Stimulated activated CD4-positive, alpha-beta T cell treated with anti-CD3 and anti-CD28 coated beads, TNF-alpha, amount 100 ng/mL, for 4 hours (primary cell): Measurements from ENCODE around the gene BEAN1.
"Not testable (repeated sequence)": the region's sequence is repeated elsewhere in the genome, so short reads cannot be mapped to it uniquely, and the experiment has no call there.

Source experiments
- DNase-seq, 3 experiments: peaks; one replicate each; pipeline ENCODE4 v3.0.0-alpha.2; 2020; ENCODE audit warnings: low read depth in 3 of 3

Gene BEAN1

DNA sequence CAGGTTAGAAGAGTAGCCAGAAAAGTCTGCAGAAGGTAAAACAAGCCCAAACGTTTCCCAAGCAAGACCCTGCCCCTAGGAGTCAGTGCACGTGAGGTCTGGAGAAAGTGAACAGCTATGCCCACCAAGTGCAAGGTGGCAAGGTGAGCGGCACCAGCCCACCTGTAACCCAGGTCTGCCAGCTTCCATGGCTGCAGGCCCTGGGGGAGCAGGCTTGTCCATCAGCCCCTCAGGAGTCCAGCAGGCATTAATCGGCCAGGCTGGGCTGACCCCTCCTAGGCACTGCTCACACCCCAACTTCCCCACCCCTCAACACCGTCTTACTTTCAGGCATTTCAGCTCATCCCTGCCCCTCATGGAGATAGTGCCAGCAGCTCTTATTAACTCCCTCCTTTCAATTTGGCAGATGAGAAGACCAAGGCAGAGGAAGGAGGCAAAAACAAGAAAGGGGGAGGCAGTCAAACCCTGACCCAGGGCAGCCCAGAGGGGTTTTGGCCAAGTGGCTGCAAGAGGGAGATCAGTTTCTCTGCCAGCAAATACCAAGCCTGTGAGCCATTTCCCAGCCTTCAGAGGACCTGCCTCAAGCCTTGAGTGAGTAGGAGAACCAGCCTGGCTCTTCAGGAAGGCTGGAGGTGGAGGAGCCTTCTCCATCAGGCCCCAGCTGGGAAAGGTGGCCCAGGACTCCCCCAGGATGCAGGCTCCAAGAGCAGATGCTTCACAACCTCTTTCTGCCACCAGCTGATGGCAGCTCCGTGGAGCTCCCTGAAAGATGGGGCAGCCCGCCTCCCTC lies 14.7 kb downstream of the BEAN1 start:
- no peak for DNase-seq

DNA sequence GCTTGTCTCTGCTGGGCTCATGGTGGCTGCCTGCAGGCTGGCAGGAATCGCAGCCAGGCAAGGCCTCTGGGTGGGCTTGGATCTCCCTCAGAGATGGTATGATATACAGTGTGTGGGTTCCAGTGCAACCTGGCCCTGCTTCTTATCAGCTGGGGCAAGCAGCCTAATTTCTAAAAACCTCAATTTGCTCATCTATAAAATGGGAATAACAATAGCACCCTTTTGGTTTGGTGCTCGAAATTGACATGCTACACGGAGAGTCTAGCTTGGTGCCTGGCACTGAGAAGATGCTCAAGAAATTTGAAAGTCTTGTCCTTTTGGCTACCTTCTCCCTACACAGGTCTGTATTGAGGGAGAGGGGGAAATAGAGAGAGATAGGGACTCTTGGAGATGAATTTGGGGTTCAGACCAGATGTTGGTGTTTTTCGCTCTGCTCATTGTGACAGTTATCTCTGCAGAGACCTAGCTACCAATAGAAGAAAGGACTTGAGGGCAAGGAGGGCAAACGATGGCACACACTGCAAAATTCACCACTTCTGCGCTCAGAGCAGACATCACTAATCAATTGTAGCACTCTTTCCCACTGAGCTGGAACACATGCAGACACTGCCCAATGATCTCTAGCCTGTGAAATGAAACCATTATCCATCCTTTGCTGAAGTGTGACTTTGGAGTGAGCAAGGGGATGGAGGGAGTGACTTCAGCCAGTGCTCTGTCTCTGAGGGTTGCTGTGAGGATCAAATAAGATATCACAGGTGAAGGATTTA lies 15.6 kb downstream of the BEAN1 start:
- DNase-seq = no peak

DNA sequence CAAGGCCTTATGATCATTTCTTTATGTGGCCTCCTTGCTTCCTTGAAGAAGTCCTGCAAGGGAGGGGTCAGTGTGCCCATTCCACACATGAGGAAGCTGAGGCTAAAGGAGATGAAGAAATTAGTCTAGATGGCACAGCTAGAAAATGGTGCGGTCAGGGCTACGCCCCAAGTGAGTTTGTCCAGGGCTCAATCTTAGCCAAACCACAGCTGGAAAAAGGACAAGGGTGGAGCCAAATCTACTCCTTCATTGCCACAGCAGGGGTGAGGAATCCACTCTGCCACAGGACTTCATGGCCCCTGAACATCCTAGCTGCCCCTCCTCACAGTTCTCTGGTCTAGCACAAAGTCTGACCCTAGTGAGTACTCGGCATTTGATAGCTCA lies 16.2 kb downstream of the BEAN1 start:
- DNase-seq = no peak

DNA sequence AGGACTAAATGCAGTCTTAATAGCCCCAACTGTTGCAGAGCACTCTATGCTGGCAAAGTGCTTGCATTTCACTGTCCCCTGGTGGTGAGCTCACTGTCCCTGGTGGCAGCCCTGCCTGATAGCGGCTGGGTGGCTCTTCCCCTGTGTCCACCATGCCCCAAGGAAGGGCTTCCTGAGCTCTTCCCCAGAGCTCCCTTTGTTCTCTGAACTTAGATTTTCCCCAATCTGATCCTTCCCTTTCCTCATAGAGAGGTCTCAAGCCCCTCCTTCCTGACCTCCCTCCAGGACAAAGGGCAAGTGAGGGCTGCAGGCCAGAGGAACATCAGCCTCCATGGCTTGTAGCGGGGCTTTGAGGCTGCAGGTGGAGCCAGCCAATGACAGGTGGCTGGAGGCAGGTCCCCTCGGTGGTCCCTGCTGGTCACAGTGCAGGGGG lies 17.0 kb downstream of the BEAN1 start:
- no peak for DNase-seq

DNA sequence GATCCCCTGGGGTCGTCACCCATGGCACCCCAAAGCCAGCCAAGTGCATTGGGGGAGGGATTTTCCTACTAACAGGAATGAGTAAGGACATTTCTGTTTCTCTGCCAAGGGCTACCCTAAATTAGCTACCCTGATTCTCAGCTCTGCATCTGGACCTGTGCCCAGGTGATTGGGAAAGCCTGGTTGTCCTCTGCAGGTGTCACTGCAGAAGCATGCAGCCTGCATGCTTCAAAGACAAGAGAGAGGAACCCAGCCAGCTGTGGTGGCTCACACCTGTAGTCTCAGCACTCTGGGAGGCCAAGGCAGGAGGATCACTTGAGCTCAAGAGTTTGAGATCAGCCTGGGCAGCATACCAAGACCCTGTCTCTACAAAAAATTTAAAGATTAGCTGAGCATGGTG lies 19.6 kb downstream of the BEAN1 start:
- no peak for DNase-seq

DNA sequence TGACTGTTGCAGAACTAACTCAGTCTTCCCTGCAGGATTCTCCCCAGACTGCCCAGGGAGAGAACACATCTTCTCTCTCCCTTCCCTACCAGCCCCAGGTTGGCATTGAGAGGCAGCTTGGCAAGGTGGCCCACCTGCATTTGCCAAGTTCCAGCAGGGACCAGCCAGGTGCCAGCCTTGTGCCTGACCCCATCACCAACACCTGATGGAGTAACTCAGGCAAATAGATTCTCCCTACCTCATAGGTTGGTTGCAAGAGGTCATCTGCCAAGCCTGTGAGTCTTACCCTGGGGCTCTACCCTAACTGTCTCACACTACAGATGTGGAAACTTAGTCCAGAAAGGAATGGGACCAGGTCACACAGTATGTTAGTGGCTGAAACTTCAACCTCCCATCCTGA lies 20.4 kb downstream of the BEAN1 start:
- DNase-seq = no peak

DNA sequence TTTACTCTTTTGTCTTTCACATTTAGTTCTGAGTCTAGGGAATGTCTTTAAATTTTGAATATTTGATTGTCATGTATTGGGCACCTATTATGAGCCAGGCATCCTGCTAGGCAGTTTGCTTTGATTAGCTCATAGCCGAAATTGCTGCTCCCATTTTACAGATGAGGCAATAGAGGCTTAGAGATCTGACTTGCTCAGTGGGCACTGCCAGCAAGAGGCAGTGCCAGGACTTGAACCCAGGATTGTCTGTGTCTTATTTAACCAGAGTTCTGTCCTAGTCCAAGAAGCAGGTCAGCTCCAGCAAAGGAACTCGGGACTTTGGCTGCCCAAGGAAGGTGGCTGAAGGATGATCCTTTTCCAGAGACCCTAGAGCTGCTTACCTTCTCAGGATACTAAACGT lies 24.5 kb downstream of the BEAN1 start:
- DNase-seq = no peak

DNA sequence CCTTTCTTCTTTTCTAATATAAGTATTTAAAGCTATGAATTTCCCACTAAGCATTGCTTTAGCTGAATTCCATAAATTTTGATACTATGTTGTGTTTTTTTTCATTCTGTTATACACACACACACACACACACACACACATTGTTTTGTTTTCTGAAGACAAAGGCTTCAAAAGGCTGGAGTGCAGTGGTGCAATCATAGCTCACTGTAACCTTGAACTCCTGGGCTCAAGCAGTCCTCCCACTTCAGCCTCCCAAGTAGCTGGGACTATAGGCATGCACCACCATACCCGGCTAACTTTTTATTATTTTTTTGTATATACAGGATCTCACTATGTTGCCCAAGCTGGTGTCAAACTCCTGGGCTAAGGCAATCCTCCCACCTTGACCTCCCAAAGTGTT lies 26.1 kb downstream of the BEAN1 start:
- not testable (repeated sequence) for DNase-seq

DNA sequence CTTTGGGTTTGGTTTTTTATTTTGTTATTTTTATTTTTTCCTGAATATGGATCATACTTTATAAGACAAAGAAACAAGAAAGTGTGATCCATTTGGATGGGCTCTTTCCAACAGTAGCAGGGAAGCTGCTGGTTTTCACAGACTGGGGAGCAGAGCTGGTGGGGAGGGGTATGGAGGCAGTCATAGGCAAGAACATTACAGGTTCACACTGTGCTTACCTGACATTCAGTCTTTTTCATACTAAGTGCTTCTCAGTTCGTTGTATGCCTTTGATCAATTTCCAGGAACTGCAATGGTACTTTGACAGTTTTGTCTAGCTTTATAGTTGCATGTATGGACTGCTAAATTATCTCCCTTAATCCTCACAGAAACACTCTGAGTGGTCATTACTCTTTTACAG lies 27.7 kb downstream of the BEAN1 start:
- no peak for DNase-seq

DNA sequence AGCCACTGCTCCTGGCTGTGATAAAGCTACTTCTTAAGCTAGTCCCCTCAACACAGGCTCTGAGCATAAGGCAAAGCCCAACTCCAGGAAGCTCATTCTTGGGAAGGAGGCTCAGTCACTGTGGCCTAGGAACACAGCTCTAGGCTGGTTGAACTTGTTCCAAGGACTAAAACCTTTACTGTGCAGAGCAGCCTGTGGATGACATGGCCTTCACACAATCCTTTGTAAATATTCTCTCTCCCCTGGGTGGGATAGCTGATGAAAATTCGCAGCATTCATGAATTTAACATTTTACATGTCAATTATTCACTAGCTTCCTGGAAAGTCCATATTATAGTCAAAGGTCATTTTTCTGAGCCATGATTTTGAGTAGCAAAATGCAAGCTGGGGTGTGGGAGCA lies 28.9 kb downstream of the BEAN1 start:
- no peak for DNase-seq

DNA sequence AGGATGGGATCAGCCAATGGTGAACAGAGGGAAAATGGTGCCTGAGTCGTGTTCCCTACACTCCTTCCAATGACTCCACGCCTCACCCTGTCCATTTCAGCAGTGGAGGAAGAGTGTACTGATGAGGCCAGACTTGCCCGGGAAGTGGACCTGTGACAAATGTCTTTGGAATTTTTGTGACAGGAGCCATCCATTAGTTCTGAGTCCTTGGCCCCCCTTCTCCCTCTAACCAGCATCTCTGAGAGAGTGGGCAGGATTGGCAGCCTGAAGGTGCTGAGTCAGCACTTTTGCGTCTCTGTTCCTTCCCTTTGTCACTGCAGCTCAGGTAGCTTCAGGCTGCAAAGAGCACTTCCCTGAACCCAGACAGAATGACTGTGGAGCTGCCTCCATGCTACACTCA lies 30.8 kb downstream of the BEAN1 start:
- no peak for DNase-seq

DNA sequence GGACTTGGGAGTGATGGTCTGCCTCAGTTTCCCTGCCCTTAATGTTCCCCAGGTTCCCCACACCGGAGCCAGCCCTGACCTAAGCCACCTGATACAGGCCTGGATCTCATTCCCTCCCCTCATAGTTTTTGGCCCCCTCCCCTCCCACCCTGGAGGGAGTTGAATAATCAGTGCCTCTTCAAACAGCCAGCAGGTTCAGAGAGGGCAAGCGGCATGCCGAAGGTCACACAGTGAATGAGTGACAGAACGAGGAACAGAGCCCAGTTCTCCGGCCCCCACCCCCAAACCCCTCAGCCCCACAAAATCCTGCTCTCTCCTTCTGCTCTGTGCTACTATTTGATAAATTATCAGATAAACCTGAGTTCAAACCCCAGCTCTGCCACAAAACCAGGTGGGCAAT lies 31.2 kb downstream of the BEAN1 start:
- DNase-seq = no peak

DNA sequence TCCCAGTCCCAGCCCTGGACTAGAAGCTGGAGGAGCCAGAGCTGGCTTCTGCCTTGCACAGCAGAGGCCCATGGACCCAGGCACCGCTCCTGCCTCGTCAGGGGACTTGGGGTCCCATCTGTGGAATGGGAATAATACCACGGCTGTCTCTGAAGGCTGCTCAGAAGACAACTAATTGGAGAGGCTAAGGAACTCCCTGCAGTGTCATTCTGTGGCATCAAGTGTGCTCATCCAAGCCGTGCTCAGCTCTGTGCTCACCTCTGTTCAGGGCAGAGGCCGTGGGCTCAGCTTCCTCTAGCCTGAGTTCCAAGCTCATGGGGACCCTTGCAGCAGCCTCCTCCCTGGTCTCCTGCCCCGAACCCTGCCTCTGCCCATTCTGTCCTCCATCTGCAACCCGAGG lies 31.8 kb downstream of the BEAN1 start:
- no peak for DNase-seq

DNA sequence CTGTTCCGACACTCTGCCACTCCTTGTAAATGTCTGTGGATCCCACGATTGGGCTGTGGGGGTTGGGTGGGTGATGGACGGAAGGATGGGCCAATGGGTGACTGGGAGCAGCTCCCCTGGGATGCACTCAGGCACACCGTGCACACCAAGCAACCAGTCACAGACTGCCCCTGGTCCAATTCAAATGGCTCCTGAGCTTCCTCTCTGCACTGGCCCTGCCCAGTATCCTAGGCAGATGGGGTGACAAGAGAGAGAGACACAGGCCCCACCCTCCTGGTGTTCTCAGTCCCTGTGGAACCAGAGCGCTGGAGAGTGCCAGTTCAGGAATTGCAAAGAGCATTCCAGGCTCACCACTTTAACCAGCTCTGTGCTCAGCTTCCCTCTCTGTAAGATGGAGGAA lies 32.8 kb downstream of the BEAN1 start:
- no peak for DNase-seq

DNA sequence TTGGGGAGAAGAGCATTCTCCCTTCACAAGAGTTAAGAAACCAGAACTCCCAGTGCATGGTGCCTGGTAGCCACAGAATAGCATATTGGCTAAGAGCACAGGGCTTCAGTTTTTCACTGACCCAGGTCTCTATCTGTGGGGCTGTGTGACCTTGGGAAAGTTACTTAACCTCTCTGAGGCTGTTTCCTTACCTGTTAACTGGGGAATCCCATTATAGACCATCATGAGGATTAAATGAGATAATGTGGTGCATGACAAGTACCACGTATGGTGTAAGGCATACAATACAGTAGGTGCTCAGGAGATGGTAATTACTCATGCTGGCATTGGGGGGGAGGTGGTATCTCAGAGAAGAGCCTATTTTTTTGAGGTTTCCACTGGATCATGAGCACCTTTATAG lies 33.6 kb downstream of the BEAN1 start:
- no peak for DNase-seq

DNA sequence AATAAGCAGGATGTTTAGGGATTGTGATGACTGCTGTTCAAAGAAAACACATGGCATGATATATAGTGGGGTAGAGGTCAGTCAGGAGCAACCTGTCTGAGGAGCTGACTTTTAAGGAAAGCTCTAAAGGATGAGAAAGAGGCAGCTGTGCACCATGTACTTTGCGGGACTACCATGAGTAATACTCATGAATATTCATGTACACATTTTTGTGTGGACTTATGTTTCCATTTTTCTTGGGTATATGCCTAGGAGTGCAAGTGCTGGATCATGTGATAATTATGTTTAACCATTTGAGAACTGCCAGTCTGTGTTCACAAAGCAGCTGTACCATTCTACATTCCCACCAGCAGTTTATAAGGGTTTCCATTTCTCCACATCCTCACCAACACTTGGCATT lies 35.8 kb downstream of the BEAN1 start:
- DNase-seq = no peak

DNA sequence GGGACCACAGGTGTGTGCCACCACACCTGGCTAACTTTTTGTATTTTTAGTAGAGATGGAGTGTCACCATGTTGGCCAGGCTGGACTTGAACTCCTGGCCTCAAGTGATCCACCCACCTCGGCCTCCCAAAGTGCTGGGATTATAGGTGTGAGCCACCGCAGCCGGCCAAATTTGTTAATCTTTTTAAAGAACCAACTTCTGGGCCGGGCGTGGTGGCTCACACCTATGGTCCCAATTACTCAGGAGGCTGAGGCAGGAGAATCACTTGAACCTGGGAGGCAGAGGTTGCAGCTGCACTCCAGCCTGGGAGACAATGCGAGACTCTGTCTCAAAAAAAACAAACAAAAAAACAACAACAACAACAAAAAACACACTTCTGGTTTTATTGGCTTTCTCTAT lies 38.9 kb downstream of the BEAN1 start:
- DNase-seq = not testable (repeated sequence)

DNA sequence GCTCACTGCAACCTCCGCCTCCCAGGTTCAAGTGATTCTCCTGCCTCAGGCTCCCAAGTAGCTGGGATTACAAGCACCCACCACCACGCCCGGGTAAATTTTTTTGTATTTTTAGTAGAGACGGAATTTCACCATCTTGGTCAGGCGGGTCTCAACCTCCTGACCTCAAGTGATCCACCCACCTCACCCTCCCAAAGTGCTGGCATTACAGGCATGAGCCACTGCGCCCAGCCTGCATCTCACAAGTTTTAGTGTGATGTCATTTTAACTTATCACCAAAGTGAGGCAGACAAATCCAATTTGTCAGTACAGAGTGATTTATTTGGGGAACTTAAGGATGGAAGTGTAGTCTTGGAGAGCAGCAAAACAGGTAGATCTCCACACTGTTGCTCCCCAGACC lies 39.5 kb downstream of the BEAN1 start:
- not testable (repeated sequence) for DNase-seq

DNA sequence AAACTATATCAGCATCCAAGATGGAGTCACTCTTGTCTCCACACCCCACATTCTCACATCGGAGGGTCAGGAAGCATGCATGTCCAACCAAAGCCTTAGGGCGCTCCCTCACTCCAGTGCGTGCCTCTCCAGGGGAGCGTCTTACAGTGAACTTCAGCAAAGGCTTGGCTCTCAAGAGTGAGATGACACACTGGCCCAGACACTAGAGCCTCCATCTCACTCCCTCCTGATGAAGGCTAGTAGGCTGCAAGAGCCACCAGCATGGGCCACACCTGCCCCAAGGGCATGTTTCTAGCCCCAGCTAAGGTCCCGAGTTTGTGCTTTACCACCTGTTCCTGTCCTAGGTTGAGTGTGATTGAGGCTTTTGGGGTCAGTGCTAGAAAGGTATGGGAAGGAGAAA lies 40.5 kb downstream of the BEAN1 start:
- DNase-seq = no peak

DNA sequence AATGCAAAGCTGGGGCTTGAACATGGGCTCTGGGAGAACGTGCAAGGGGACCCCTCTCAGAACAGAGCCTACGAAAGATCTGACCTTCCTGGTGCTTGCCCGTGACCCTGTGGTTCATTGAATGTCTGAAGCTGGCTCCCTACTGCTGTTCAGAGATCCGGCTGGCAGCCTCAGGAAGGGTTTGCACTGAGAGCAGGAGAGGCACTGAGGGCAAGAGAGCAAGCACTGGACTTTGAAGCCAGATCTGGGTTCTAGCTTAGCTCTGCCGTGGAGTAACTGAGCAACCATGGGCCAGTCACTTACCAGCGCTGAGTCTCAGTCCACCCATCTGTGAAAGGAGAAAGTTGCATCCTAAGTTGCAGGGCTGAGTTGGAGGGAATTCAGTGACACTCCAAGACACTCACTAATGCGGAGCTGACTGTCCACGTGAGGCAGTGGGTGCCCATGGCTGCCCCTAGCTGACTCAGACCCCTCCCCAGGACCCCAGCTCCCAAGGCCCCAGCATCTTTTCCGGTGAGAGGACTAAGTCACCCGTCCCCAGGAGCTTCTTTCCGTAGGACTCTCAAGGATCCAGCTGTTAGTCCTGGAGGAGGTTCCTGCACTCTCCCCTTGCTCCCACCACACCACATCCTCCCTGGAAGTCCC lies 41.3 kb downstream of the BEAN1 start:
- DNase-seq = no peak

DNA sequence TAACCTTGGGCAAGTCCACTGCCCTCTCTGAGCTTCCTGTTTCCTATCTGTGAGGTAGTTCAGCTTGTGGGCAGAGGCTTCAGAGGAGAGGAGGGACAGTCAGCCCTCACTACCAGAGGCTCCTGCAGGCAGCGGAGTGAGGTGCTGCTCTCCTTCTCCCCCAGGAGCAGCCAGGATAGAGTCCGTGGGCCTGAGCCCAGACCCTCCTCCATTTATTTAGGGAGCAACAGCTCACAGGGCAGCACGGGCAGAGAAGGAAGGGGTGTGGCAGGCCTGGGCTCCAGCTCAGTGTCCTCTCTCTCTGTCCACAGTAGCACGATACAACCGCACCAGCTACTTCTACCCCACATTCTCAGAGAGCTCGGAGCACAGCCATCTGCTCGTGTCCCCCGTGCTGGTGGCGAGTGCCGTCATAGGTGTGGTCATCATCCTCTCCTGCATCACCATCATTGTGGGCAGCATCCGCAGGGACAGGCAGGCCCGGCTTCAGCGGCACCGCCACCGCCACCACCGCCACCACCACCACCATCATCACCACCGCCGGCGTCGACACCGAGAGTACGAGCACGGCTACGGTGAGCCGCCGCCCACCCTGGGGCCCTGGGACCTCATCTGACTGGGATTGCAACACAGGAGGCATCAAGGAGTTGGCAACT lies 42.3 kb downstream of the BEAN1 start:
- DNase-seq = no peak

DNA sequence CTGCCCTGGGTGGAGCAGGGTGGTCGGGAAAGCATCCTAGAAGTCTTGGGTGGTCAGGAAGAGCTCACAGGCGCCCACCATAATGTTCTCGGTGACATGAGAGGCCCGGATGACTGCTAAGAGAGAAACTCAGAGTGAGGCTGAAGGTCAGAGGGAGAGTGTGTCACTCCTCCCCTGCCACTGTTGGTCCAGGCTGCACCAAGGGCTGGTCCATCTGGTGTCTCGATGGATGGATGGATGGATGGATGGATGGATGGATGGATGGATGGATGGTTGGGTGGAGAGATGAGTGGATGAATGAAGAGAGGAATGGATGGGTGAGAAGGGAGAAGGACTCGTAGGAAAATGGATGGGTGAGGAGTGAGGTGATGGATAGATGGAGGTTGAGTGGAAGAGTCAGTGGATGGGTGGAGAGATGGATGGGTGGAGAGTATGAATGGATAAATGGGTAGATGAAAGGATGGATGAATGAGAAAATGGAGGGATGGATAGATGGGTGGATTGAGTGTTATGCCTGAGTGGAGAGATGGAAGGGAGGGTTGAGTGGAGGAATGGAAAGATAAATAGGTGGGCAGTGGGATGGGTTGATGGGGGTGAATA lies 43.0 kb downstream of the BEAN1 start:
- DNase-seq = no peak
